GM12875 (cell line): Measurements from ENCODE around the gene POMT1.

Experiments
- H3K4me3 ChIP-seq: one replicate; pipeline ENCODE4 v1.5.1; 2011; ENCODE audit warnings: low read depth, low read length, control low read depth
- CTCF ChIP-seq: IDR thresholded peaks from 2 replicates; pipeline ENCODE4 v1.5.1; 2011; ENCODE audit warnings: low read depth, mild to moderate bottlenecking, control low read depth, inconsistent platforms, low read length, moderate library complexity, borderline replicate concordance; ENCODE audit not compliant: insufficient read depth

The POMT1 gene

DNA sequence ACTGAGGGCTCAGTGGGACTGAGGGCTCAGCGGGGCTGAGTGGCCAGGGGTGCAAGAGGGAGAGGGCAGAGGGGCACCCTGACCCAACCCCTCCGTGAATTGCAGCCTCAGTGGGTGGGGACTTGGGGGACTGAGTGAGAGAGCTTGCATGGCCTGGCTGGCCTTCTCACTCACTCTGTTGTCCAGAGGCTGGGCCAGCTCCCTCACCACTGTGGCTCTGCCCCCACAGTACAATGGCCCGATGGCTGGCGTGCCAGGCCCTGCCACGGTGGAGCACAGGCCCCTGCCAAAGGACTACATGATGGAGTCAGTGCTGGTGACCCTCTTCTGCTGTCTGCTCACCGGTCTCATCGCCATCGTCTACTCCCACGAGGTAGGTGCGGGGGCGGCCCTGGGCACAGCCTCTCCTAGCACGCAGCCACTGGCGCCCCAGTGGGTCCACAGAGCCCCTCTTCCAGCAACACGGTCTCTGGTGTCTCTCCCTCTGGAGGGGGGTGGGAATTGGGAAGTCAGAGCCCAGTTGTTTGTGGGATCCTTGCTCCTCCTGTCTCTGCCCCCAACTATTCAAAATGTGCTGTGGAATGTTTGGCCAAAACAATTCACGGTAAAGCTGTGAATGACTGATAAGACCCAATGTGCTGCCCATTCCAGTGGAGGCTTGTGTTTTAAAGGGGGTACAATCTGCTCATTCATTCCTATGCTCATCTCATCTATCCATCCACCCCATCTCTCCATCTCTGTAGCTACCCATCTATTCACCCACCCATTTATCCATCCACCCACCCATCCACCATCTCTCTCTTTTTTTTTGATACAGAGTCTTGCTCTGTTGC, 53.3 kb downstream of the POMT1 start:
- TF ChIP-seq CTCF, result no peak
- H3K4me3 ChIP-seq, result no peak overlapping the region

- TF ChIP-seq CTCF, result no peak
- H3K4me3 ChIP-seq, result no peak overlapping the region
These were observed 55.3 kb downstream of the POMT1 start for GRCh38 chr9:131557855-131558548.

GRCh38 chr9:131559421-131560000, 56.8 kb downstream of the POMT1 start:
- TF ChIP-seq CTCF, result no peak
- no peak overlapping the region for H3K4me3 ChIP-seq

- TF ChIP-seq CTCF, result no peak
- no peak overlapping the region for H3K4me3 ChIP-seq
These were observed 59.6 kb downstream of the POMT1 start for GRCh38 chr9:131562032-131562959.

- H3K4me3 ChIP-seq, result no peak overlapping the region
- TF ChIP-seq CTCF, result no peak
These were observed 62.7 kb downstream of the POMT1 start for GRCh38 chr9:131565369-131565768.

DNA sequence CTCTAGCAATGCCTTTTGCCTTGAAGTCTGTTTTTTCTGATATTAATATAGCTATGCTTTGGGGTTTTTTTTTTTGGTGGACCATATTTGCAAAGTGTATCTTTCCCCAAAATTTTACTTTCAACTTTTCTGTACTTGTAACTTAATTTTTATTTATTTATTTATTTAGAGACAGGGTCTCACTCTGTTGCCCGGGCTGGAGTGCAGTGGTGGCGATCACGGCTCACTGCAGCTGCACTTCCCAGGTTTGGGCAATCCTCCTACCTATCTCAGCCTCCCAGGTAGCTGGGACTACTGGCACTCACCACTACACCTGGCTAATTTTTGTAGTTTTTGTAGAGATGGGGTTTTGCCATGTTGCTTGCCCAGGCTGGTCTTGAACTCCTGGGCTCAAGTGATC, 63.4 kb downstream of the POMT1 start:
- TF ChIP-seq CTCF, result no peak
- H3K4me3 ChIP-seq, result no peak overlapping the region
